ENCODE measurements around the gene TMEM72. TPM values are rescaled to one million over a fixed set of nuclear protein-coding genes. Genes with fewer than 3 reads are reported as not detected.

TMEM72 gene
- total RNA-seq, 1 experiment from 2014 or later: not detected

GRCh38 chr10:44928462-44928861 lies 17.3 kb downstream of the TMEM72 start:
- H3K9me3 ChIP-seq (ENCODE audit: control insufficient read depth, insufficient read depth, low read depth, low read length): no peaks in the 10 kb centered on the region
- ATAC-seq (no peak), DNase-seq (ENCODE audit: low read depth, low spot score) (no peak)
- ChIA-PET POLR2A (no interaction called here), CTCF (interaction anchor here (0.7 kb wide), 1 partner anchor 75 kb away, joined by 3 read pairs; no protein-coding TSS in a partner anchor)
- intact Hi-C loops (cut with micrococcal nuclease; ENCODE audit: unreplicated experiment): no loop called here
- H3K4me3 ChIP-seq (ENCODE audit: low read depth in 2 of 2, low read length in 2 of 2): no peak overlapping the region
- no peaks in the 10 kb centered on the region for H3K36me3 ChIP-seq (ENCODE audit: control insufficient read depth, insufficient read depth, low read length)
- H3K27me3 ChIP-seq (ENCODE audit: control insufficient read depth, insufficient read depth, low read length): no peaks in the 10 kb centered on the region
- no peak for TF ChIP-seq TCF7L2 (IDR thresholded peaks at IDR 0.05; ENCODE audit: low read depth, low read length)
- no peak for TF ChIP-seq POLR2AphosphoS5 (IDR thresholded peaks at IDR 0.05; ENCODE audit: low read depth, low read length)
- TF ChIP-seq, protein P1, sequence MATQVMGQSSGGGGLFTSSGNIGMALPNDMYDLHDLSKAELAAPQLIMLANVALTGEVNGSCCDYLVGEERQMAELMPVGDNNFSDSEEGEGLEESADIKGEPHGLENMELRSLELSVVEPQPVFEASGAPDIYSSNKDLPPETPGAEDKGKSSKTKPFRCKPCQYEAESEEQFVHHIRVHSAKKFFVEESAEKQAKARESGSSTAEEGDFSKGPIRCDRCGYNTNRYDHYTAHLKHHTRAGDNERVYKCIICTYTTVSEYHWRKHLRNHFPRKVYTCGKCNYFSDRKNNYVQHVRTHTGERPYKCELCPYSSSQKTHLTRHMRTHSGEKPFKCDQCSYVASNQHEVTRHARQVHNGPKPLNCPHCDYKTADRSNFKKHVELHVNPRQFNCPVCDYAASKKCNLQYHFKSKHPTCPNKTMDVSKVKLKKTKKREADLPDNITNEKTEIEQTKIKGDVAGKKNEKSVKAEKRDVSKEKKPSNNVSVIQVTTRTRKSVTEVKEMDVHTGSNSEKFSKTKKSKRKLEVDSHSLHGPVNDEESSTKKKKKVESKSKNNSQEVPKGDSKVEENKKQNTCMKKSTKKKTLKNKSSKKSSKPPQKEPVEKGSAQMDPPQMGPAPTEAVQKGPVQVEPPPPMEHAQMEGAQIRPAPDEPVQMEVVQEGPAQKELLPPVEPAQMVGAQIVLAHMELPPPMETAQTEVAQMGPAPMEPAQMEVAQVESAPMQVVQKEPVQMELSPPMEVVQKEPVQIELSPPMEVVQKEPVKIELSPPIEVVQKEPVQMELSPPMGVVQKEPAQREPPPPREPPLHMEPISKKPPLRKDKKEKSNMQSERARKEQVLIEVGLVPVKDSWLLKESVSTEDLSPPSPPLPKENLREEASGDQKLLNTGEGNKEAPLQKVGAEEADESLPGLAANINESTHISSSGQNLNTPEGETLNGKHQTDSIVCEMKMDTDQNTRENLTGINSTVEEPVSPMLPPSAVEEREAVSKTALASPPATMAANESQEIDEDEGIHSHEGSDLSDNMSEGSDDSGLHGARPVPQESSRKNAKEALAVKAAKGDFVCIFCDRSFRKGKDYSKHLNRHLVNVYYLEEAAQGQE (IDR thresholded peaks at IDR 0.05; ENCODE audit: insufficient read depth in 1 of 2, low read depth in 2 of 2, low read length in 1 of 2): no peak
- TF ChIP-seq, protein P2, sequence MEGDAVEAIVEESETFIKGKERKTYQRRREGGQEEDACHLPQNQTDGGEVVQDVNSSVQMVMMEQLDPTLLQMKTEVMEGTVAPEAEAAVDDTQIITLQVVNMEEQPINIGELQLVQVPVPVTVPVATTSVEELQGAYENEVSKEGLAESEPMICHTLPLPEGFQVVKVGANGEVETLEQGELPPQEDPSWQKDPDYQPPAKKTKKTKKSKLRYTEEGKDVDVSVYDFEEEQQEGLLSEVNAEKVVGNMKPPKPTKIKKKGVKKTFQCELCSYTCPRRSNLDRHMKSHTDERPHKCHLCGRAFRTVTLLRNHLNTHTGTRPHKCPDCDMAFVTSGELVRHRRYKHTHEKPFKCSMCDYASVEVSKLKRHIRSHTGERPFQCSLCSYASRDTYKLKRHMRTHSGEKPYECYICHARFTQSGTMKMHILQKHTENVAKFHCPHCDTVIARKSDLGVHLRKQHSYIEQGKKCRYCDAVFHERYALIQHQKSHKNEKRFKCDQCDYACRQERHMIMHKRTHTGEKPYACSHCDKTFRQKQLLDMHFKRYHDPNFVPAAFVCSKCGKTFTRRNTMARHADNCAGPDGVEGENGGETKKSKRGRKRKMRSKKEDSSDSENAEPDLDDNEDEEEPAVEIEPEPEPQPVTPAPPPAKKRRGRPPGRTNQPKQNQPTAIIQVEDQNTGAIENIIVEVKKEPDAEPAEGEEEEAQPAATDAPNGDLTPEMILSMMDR (IDR thresholded peaks at IDR 0.05): no peak
- no peak for TF ChIP-seq SIN3A (IDR thresholded peaks at IDR 0.05; ENCODE audit: borderline replicate concordance, insufficient read depth, low read depth, low read length)
- no peak overlapping the region for H3K27ac ChIP-seq (ENCODE audit: low read length)
- in situ Hi-C loops (cut with HindIII; ENCODE audit: low pct_unique_long_range_greater_than_20kb, low sequenced_read_pairs): no loop called here
- no TSS peak for BruUV-seq (replicated peaks)
- 0 out of 2 replicates have a peak, but pooled peaks cover 3% of the 10 kb centered on the region for H3K4me1 ChIP-seq (ENCODE audit: control insufficient read depth, insufficient read depth, low read length)

GRCh38 chr10:44929356-44930255 lies 18.5 kb downstream of the TMEM72 start:
- DNase-seq (ENCODE audit: low read depth, low spot score) (no peak), ATAC-seq (no peak)
- intact Hi-C loops (cut with micrococcal nuclease; ENCODE audit: unreplicated experiment): loop anchor here (5.0 kb wide), 1 partner anchor 78 kb away; no protein-coding TSS in a partner anchor
- no TSS peak for BruUV-seq (replicated peaks)
- ChIA-PET CTCF (interaction anchor here (0.7 kb wide), 2 partner anchors 8 to 74 kb away, joined by 3 read pairs; no protein-coding TSS in a partner anchor), POLR2A (no interaction called here)
- Histone ChIP-seq H3K27ac (ENCODE audit: low read length) (no peak overlapping the region), H3K9me3 (ENCODE audit: control insufficient read depth, insufficient read depth, low read depth, low read length) (no peaks in the 10 kb centered on the region), H3K4me1 (ENCODE audit: control insufficient read depth, insufficient read depth, low read length) (0 out of 2 replicates have a peak, but pooled peaks cover 3% of the 10 kb centered on the region), H3K27me3 (ENCODE audit: control insufficient read depth, insufficient read depth, low read length) (no peaks in the 10 kb centered on the region), H3K36me3 (ENCODE audit: control insufficient read depth, insufficient read depth, low read length) (no peaks in the 10 kb centered on the region), H3K4me3 (ENCODE audit: low read depth in 2 of 2, low read length in 2 of 2) (no peak overlapping the region)
- in situ Hi-C loops (cut with HindIII; ENCODE audit: low pct_unique_long_range_greater_than_20kb, low sequenced_read_pairs): no loop called here
- TF ChIP-seq, protein P1 (IDR thresholded peaks at IDR 0.05; ENCODE audit: insufficient read depth in 1 of 2, low read depth in 2 of 2, low read length in 1 of 2): no peak
- TF ChIP-seq, protein P2 (IDR thresholded peaks at IDR 0.05): no peak
- TF ChIP-seq TCF7L2 (IDR thresholded peaks at IDR 0.05; ENCODE audit: low read depth, low read length): no peak
- TF ChIP-seq POLR2AphosphoS5 (IDR thresholded peaks at IDR 0.05; ENCODE audit: low read depth, low read length): no peak
- no peak for TF ChIP-seq SIN3A (IDR thresholded peaks at IDR 0.05; ENCODE audit: borderline replicate concordance, insufficient read depth, low read depth, low read length)
